K562 (cell line): ENCODE results near the gene ACTR8. TPM values are rescaled to one million over a fixed set of nuclear protein-coding genes. Genes with fewer than 3 reads are reported as not detected.

Experiments
- ATAC-seq: fragments of 200-7000 bp; cut with Tn5 transposase; 3 replicates; pipeline ENCODE4 v1.9.1; 2020; ENCODE audit warnings: moderate library complexity
- BruUV-seq: library from RNA; stranded (reverse); fragments of 400-500 nt; replicated peaks from 2 replicates; lab custom pipeline; 2021; lab: Mats Ljungman, UMichigan
- CTCF ChIA-PET: fragments of 300-600 bp; formaldehyde crosslinking; extraction: SDS; loops from one replicate; lab custom pipeline; 2021; ENCODE audit warnings: low intra/inter-chr PET ratio; lab: Yijun Ruan, JAX
- POLR2A ChIA-PET: fragments of 300-600, 350-650 bp; sonication (Branson Sonifier 250); formaldehyde crosslinking; extraction: SDS; loops from one replicate; lab custom pipeline; 2021; ENCODE audit warnings: antibody characterized with exemption, inconsistent platforms; lab: Yijun Ruan, JAX
- DNase-seq, 4 experiments: peaks; one replicate each; pipeline versions ENCODE4 v3.0.0 to v3.0.0-alpha.2; 2011 to 2018; ENCODE audit warnings: low spot score in 3 of 4, mixed read lengths in 3 of 4; ENCODE audit errors: extremely low read depth in 1 of 4
- FAIRE-seq: peaks from 2 replicates; lab custom pipeline; 2011; peaks lifted over from hg19 to GRCh38; lab: Jason Lieb, UNC
- H2AFZ ChIP-seq: 2 replicates; pipeline ENCODE4 v1.6.0; 2011; ENCODE audit warnings: low read depth, low read length, control low read depth, inconsistent platforms
- H3K27ac ChIP-seq: fragments of 200-600 bp; 3 replicates; pipeline ENCODE4 v1.8.0; 2011; ENCODE audit warnings: low read depth, mild to moderate bottlenecking, control low read depth, inconsistent platforms, low read length, moderate library complexity, mixed read lengths; ENCODE audit errors: extremely low read depth
- H3K27me3 ChIP-seq, 2 experiments: fragments of 300-600 bp in 1 of 2; 2 replicates in 1 of 2; 3 replicates in 1 of 2; pipeline versions ENCODE4 v1.6.0 to v1.8.0; 2011; ENCODE audit warnings: inconsistent platforms in 2 of 2, low read length in 2 of 2, mild to moderate bottlenecking in 1 of 2, mixed read lengths in 1 of 2, moderate library complexity in 1 of 2; ENCODE audit not compliant: control insufficient read depth in 2 of 2, insufficient read depth in 2 of 2
- H3K36me3 ChIP-seq: fragments of 300-600 bp; 3 replicates; pipeline ENCODE4 v1.8.0; 2011; ENCODE audit warnings: mild to moderate bottlenecking, low read length, inconsistent platforms; ENCODE audit not compliant: control insufficient read depth, insufficient read depth
- H3K4me1 ChIP-seq, 2 experiments: fragments of 200-600 bp in 1 of 2; replicated peaks in 1 of 2; 2 replicates in 1 of 2; 3 replicates in 1 of 2; pipeline versions ENCODE4 v1.5.1 to v1.8.0; 2011; ENCODE audit warnings: inconsistent platforms in 2 of 2, low read length in 2 of 2, mild to moderate bottlenecking in 1 of 2, mixed read lengths in 1 of 2, moderate library complexity in 1 of 2; ENCODE audit not compliant: control insufficient read depth in 2 of 2, insufficient read depth in 2 of 2
- H3K4me2 ChIP-seq: 2 replicates; pipeline ENCODE4 v1.6.1; 2011; ENCODE audit warnings: low read length, control low read depth, inconsistent platforms, mixed read lengths; ENCODE audit not compliant: insufficient read depth
- H3K4me3 ChIP-seq: fragments of 200-600 bp; sonication (generic), shearing (Covaris generic); 2 replicates; pipeline ENCODE4 v1.5.1; 2016; ENCODE audit warnings: control low read depth, inconsistent platforms
- H3K79me2 ChIP-seq: fragments of 200-600 bp; 3 replicates; pipeline ENCODE4 v1.8.0; 2011; ENCODE audit warnings: low read length, inconsistent platforms; ENCODE audit not compliant: control insufficient read depth, insufficient read depth
- H3K9ac ChIP-seq, 2 experiments: 2 replicates each; pipeline versions ENCODE4 v1.6.0 to v1.6.1; 2011; ENCODE audit warnings: low read depth in 2 of 2, low read length in 2 of 2, control low read depth in 1 of 2, inconsistent platforms in 1 of 2, mild to moderate bottlenecking in 1 of 2, mixed read lengths in 1 of 2; ENCODE audit not compliant: insufficient read depth in 1 of 2
- H3K9me1 ChIP-seq: one replicate; pipeline ENCODE4 v1.6.0; 2011; ENCODE audit warnings: inconsistent platforms, mild to moderate bottlenecking, low read length, moderate library complexity; ENCODE audit not compliant: control insufficient read depth, insufficient read depth
- H3K9me3 ChIP-seq: replicated peaks from 2 replicates; pipeline ENCODE4 v1.5.1; 2011; ENCODE audit warnings: low read depth, low read length, inconsistent platforms; ENCODE audit not compliant: control insufficient read depth, insufficient read depth
- H4K20me1 ChIP-seq: replicated peaks from 2 replicates; pipeline ENCODE4 v1.6.1; 2011; ENCODE audit warnings: low read length, inconsistent platforms, mixed read lengths; ENCODE audit not compliant: control insufficient read depth, insufficient read depth
- CBX1 ChIP-seq: sonication (generic); IDR thresholded peaks from 2 replicates; pipeline ENCODE4 v1.6.1; 2016; ENCODE audit warnings: antibody characterized with exemption, low read depth, mild to moderate bottlenecking
- FOXA3 ChIP-seq, 2 experiments: fragments of 450-650 bp in 1 of 2; sonication (generic) in 1 of 2; formaldehyde crosslinking; IDR thresholded peaks in 1 of 2; conservative IDR thresholded peaks in 1 of 2; 2 replicates each; pipeline versions ENCODE4 v1.4.0 to v1.8.0; 2020 to 2022; ENCODE audit warnings: mild to moderate bottlenecking in 2 of 2, missing genetic modification reagents in 1 of 2
- FOXP1 ChIP-seq: sonication (generic); formaldehyde crosslinking; IDR thresholded peaks from 2 replicates; pipeline ENCODE4 v1.8.0; 2022; ENCODE audit warnings: mild to moderate bottlenecking, missing genetic modification reagents
- KLF10 ChIP-seq: fragments of 250-450 bp; sonication (Bioruptor Pico); IDR thresholded peaks from 2 replicates; pipeline ENCODE4 v1.6.1; 2021; ENCODE audit warnings: matching md5 sums
- MCM2 ChIP-seq: fragments of 450-650 bp; IDR thresholded peaks from 2 replicates; pipeline ENCODE4 v1.6.1; 2017; ENCODE audit warnings: low read depth, mild to moderate bottlenecking
- MYNN ChIP-seq, 2 experiments: sonication (generic); formaldehyde crosslinking in 1 of 2; IDR thresholded peaks; 2 replicates each; pipeline versions ENCODE4 v1.5.0 to v1.6.1; 2016 to 2020; ENCODE audit warnings: antibody characterized with exemption in 1 of 2, missing genetic modification reagents in 1 of 2
- NFYB ChIP-seq: IDR thresholded peaks from 2 replicates; pipeline ENCODE4 v1.6.1; 2011; ENCODE audit warnings: mild to moderate bottlenecking, moderate library complexity; ENCODE audit not compliant: insufficient read length; ENCODE audit errors: extremely low read depth
- RBBP5 ChIP-seq: fragments of 200-600 bp; sonication (generic); IDR thresholded peaks from 2 replicates; pipeline ENCODE4 v1.6.1; 2012; ENCODE audit warnings: borderline replicate concordance, mild to moderate bottlenecking, low read length, control low read depth, inconsistent platforms; ENCODE audit not compliant: insufficient read depth, poor library complexity, severe bottlenecking
- SRSF7 ChIP-seq: fragments of 200-400 bp; formaldehyde crosslinking; optimal IDR thresholded peaks from 2 replicates; pipeline ENCODE3; 2017; ENCODE audit warnings: mild to moderate bottlenecking, low read depth, low read length
- SRSF9 ChIP-seq: fragments of 200-400 bp; formaldehyde crosslinking; IDR thresholded peaks from 2 replicates; pipeline ENCODE4 v1.6.1; 2017; ENCODE audit warnings: low read depth, low read length, borderline replicate concordance
- U2AF1 ChIP-seq: fragments of 200-400 bp; formaldehyde crosslinking; optimal IDR thresholded peaks from 2 replicates; pipeline ENCODE3; 2017; ENCODE audit warnings: mild to moderate bottlenecking, low read depth, low read length, moderate library complexity
- XRCC3 ChIP-seq: fragments of 450-650 bp; IDR thresholded peaks from 2 replicates; pipeline ENCODE4 v1.6.1; 2017; ENCODE audit warnings: mild to moderate bottlenecking, moderate library complexity
- ZBTB49 ChIP-seq: sonication (generic); formaldehyde crosslinking; IDR thresholded peaks from 2 replicates; pipeline ENCODE4 v1.8.0; 2022; ENCODE audit warnings: missing genetic modification reagents, mild to moderate bottlenecking, borderline replicate concordance
- ZNF140 ChIP-seq: fragments of 250-450 bp; sonication (Bioruptor Pico); IDR thresholded peaks from 2 replicates; pipeline ENCODE4 v1.8.0; 2021; ENCODE audit warnings: moderate library complexity, mild to moderate bottlenecking, inconsistent platforms
- ZNF165 ChIP-seq: fragments of 250-450 bp; sonication (Bioruptor Pico); IDR thresholded peaks from 2 replicates; pipeline ENCODE4 v1.4.0; 2020; ENCODE audit warnings: borderline replicate concordance
- ZNF174 ChIP-seq: fragments of 250-450 bp; sonication (Bioruptor Pico); IDR thresholded peaks from 2 replicates; pipeline ENCODE4 v1.4.0; 2020; ENCODE audit warnings: mild to moderate bottlenecking
- ZNF253 ChIP-seq: fragments of 250-450 bp; sonication (Bioruptor Pico); conservative IDR thresholded peaks from 2 replicates; pipeline ENCODE4 v1.6.1; 2021; ENCODE audit warnings: mild to moderate bottlenecking
- WGBS: fragments of 100-300 bp; shearing (Covaris generic); methylation state at CpG from one replicate; pipeline ENCODE4 v1.1.6; 2016; ENCODE audit warnings: low coverage, mixed read lengths; ENCODE audit not compliant: insufficient coverage; ENCODE audit errors: missing lambda C conversion rate; 5-methylcytosine and 5-hydroxymethylcytosine counted together
- in situ Hi-C: fragments of 300-500 bp; cut with MboI; formaldehyde crosslinking; loops from 4 replicates; pipeline ENCODE4 v1.15.0; 2018; ENCODE audit warnings: inconsistent platforms, mixed read lengths
- intact Hi-C: fragments of 100-400 bp; cut with micrococcal nuclease; formaldehyde crosslinking; loops from 2 replicates; pipeline ENCODE4 v1.14.2; 2022
- polyA plus RNA-seq, 8 experiments: library from polyadenylated mRNA; depleted of rRNA in 4 of 8; stranded (reverse) in 5 of 8; unstranded in 3 of 8; fragments of >200 nt; fragmentation: Nextera tagmentation in 2 of 8; fragmentation: Illumina TruSeq in 1 of 8; extraction: Ambion mirVana in 2 of 8; extraction: Trizol in 1 of 8; gene quantifications; 2 replicates each; pipeline versions ENCODE4 v1.2.1 to v1.2.3, GENCODE V29; 2011 to 2014; ENCODE audit warnings: inconsistent platforms in 1 of 8, missing spikeins in 1 of 8
- total RNA-seq, 7 experiments: library from RNA; depleted of rRNA in 6 of 7; stranded (reverse); fragments of >200 nt in 6 of 7; fragmentation: Illumina TruSeq in 2 of 7; extraction: Trizol in 2 of 7; gene quantifications; 2 replicates each; pipeline versions ENCODE4 v1.2.1 to v1.2.3, GENCODE V29; 2011 to 2021; ENCODE audit warnings: low replicate concordance in 1 of 7
- TF ChIP-seq, protein P1 (sequence below): fragments of 250-450 bp; sonication (Bioruptor Pico); IDR thresholded peaks from 2 replicates; pipeline ENCODE4 v1.5.0; 2021
- TF ChIP-seq, protein P2 (sequence below): fragments of 250-450 bp; sonication (Bioruptor Pico); IDR thresholded peaks from 2 replicates; pipeline ENCODE4 v1.8.0; 2021; ENCODE audit warnings: mild to moderate bottlenecking, moderate library complexity

The ACTR8 gene
- total and polyA plus RNA-seq, 9 of the 15 experiments (the other 6 are each of a cell fraction or from before 2014, with no cell fraction given) = 4.8 to 24.2 (median 17.5) TPM

- CTCF ChIA-PET = no interaction called here
- Histone ChIP-seq H3K4me3 (no peak overlapping the region), H3K9me1 (no peaks in the 10 kb centered on the region), H3K4me1 (no peaks in the 10 kb centered on the region), H3K9me3 (no peaks in the 10 kb centered on the region), H3K9ac (no peak overlapping the region), H3K36me3 (no peaks in the 10 kb centered on the region), H3K79me2 (no peaks in the 10 kb centered on the region), H4K20me1 (no peaks in the 10 kb centered on the region), H3K27ac (no peak overlapping the region), H3K27me3 (no peaks in the 10 kb centered on the region; a peak in 1 of 5 replicates), H3K4me2 (no peak overlapping the region), H2AFZ (no peak overlapping the region)
- TF ChIP-seq MYNN (IDR thresholded peaks at IDR 0.05) (no peak), MYNN (CRISPR knock-in tag; IDR thresholded peaks at IDR 0.05) (no peak), FOXP1 (no peak), U2AF1 (no peak), FOXA3 (CRISPR knock-in tag; conservative IDR thresholded peaks at IDR 0.05 in 1 of 2, IDR thresholded peaks at IDR 0.05 in 1 of 2) (no peak), CBX1 (no peak), ZNF165 (CRISPR knock-in tag) (no peak), ZNF174 (CRISPR knock-in tag) (no peak), MCM2 (no peak), NFYB (no peak), RBBP5 (no peak), SRSF9 (no peak), XRCC3 (no peak), SRSF7 (no peak), ZBTB49 (CRISPR knock-in tag) (no peak), ZNF140 (CRISPR knock-in tag) (no peak), KLF10 (no peak), ZNF253 (CRISPR knock-in tag) (no peak)
- TF ChIP-seq, protein P1, sequence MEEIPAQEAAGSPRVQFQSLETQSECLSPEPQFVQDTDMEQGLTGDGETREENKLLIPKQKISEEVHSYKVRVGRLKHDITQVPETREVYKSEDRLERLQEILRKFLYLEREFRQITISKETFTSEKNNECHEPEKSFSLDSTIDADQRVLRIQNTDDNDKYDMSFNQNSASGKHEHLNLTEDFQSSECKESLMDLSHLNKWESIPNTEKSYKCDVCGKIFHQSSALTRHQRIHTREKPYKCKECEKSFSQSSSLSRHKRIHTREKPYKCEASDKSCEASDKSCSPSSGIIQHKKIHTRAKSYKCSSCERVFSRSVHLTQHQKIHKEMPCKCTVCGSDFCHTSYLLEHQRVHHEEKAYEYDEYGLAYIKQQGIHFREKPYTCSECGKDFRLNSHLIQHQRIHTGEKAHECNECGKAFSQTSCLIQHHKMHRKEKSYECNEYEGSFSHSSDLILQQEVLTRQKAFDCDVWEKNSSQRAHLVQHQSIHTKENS = no peak
- TF ChIP-seq, protein P2, sequence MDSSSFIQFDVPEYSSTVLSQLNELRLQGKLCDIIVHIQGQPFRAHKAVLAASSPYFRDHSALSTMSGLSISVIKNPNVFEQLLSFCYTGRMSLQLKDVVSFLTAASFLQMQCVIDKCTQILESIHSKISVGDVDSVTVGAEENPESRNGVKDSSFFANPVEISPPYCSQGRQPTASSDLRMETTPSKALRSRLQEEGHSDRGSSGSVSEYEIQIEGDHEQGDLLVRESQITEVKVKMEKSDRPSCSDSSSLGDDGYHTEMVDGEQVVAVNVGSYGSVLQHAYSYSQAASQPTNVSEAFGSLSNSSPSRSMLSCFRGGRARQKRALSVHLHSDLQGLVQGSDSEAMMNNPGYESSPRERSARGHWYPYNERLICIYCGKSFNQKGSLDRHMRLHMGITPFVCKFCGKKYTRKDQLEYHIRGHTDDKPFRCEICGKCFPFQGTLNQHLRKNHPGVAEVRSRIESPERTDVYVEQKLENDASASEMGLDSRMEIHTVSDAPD (CRISPR knock-in tag) = no peak
- ATAC-seq (no peak), FAIRE-seq (no peak), DNase-seq (no peak)
- WGBS = 0% methylated on average over 1 of the region's 1 CpG
- in situ Hi-C loops (no loop called here), intact Hi-C loops (no loop called here)
- POLR2A ChIA-PET = interaction anchor here (0.8 kb wide), 1 partner anchor 11 kb away, joined by 3 read pairs; no protein-coding TSS in a partner anchor
- no TSS peak for BruUV-seq
Observed at GRCh38 chr3:53835257-53835656, 46.7 kb downstream of the ACTR8 start.
